ENCODE data around the gene NLE1.

DNA sequence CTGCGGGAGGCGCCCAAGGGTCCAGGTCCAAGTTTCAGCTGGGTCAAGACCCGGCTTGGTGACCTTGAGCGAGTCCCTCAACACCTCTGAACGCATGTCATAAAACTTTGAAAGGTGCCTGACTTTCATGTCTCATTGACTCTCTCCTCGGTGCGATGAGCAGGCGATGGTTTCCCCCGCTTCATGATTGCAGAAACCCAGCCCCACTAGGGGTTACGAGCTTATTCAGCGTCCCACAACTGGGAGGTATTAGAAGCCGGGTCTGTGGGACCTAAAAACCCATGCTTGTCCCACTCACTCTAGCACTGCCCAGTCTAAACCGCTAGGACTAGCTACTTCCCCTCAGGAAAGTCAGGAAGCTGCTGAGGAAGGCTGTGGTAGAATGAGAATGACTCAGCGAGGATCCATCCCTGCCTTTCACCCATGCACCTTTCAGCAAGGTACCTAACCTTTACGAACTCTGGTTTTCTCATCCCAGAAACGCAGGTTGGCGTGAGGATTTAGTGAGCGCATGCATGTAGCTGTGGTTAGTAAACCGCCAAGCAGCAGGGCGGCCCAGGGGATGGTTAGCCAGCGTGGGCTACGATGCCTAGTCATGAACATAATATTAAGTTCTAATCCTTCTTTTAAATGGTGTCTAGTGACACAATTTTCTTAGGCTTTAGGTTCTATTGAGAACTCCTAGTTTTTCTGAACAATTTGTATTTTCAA, 52.4 kb downstream of the NLE1 start:
- TF ChIP-seq POLR2AphosphoS5 (IDR thresholded peaks at IDR 0.05; ENCODE audit: borderline replicate concordance, low read depth, low read length) = no peak
- TF ChIP-seq FOXP2 (optimal IDR thresholded peaks at IDR 0.05; ENCODE audit: control extremely low read depth, extremely low read length, insufficient read depth) = no peak
- TF ChIP-seq EZH2 (IDR thresholded peaks at IDR 0.05) = no peak

All from SK-N-MC (cell line).